ENCODE measurements around the gene PTPRC.
"Not testable (repeated sequence)": the region's sequence is repeated elsewhere in the genome, so short reads cannot be mapped to it uniquely, and the experiment has no call there.

DNA sequence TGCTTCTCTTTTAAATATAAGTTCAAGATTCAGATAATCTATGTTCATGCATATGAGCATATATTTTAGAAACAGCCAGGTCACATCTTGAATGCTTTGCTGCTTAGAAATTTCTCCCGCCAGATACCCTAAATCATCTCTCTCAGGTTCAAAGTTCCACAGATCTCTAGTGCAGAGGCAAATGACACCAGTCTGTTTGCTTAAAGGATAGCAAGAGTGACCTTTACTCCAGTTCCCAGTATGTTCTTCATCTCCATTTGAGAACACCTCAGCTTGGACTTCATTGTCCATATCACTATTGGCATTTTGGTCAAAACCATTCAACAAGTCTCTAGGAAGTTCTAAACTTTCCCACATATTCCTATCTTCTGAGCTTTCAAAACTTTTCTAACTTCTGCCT lies 37.5 kb upstream of the PTPRC start:
- not testable (repeated sequence) for TF ChIP-seq YY1 (IDR thresholded peaks at IDR 0.05; ENCODE audit: insufficient read depth, insufficient read length); ZNF274 (IDR thresholded peaks at IDR 0.05; ENCODE audit: low read depth, low read length); SUZ12 (IDR thresholded peaks at IDR 0.05; ENCODE audit: extremely low read depth, insufficient read depth, insufficient read length)
